MG63 (cell line): ENCODE measurements around the gene ZNF827. TPM values are rescaled to one million over a fixed set of nuclear protein-coding genes. Genes with fewer than 3 reads are reported as not detected.

ENCODE experiments used
- DNase-seq: peaks from one replicate; pipeline ENCODE4 v3.0.0-alpha.2; 2020
- H3K27me3 ChIP-seq: fragments of 250-450 bp; sonication (Bioruptor Pico); 2 replicates; pipeline ENCODE4 v1.5.1; 2020; ENCODE audit warnings: mild to moderate bottlenecking, moderate library complexity
- H3K36me3 ChIP-seq: fragments of 250-450 bp; sonication (Bioruptor Pico); 2 replicates; pipeline ENCODE4 v1.5.1; 2020; ENCODE audit warnings: mild to moderate bottlenecking, moderate library complexity
- H3K4me3 ChIP-seq: fragments of 250-450 bp; sonication (Bioruptor Pico); 2 replicates; pipeline ENCODE4 v1.5.1; 2020; ENCODE audit warnings: mild to moderate bottlenecking, moderate library complexity
- H3K9me3 ChIP-seq: fragments of 250-450 bp; sonication (Bioruptor Pico); 2 replicates; pipeline ENCODE4 v1.5.1; 2020; ENCODE audit warnings: mild to moderate bottlenecking, moderate library complexity
- total RNA-seq: library from RNA; depleted of rRNA; stranded (reverse); fragments of >200 nt; shearing (Covaris generic); gene quantifications from 2 replicates; pipeline ENCODE4 v1.2.3, GENCODE V29; 2014; ENCODE audit warnings: low replicate concordance

ZNF827 gene
- total RNA-seq, 1 experiment from 2014 or later, result 0.86 TPM

DNA sequence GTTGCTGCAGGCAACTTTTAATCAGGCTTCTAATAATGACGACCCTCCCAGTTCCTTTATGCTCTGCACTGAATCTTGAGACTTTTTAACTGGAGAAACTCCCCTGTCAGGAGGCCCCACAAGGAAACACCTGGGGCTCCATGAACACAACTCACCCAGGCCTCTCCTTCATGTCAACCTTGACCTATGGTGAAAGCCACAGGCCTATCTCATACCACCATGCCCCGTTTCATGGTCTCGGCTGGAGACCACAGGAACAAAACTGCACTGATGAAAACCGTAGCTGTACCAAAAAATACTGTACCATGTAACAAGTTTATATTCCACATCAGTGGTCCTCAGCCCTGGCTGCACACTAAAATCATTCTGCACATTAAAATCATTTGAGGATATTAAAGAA, 57.0 kb downstream of the ZNF827 start:
- no peaks in the 10 kb centered on the region for H3K36me3 ChIP-seq

DNA sequence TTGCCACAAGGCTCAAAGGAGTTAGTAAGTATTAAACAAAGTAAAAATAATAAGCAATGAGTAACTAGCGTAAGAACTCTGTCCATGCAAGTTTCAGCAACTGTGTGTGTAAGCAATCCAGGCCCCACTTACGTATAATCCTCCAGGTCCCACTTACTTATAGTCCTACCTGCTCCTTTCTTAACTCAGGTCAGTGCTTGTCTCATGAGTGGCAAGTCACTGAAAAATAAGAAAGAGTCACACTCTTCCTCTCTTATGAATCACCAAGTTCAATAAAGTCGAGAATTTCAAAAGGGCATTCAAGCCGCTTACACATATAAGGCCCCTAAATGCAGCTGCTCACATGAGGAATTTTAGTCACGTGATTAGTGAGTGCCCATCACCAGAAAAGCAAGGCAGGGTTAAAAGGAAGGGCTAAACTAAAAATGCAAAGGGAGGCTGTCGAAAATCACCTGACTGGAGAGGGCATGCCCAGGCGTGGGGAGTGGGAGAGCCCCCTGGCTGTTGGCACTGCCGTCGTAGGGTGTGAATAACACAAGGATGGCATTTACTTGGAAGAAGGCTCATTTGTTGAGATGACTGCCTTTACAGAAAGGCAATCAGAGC, 58.2 kb downstream of the ZNF827 start:
- H3K9me3 ChIP-seq, result no peaks in the 10 kb centered on the region
- H3K4me3 ChIP-seq, result no peak overlapping the region
- DNase-seq, result no peak
- no peaks in the 10 kb centered on the region for H3K27me3 ChIP-seq
- H3K36me3 ChIP-seq, result no peaks in the 10 kb centered on the region

More for the DNA sequence above, 57.0 kb downstream of the ZNF827 start:
- H3K27me3 ChIP-seq, result no peaks in the 10 kb centered on the region
- no peak overlapping the region for H3K4me3 ChIP-seq
- DNase-seq, result no peak
- H3K9me3 ChIP-seq, result no peaks in the 10 kb centered on the region

DNA sequence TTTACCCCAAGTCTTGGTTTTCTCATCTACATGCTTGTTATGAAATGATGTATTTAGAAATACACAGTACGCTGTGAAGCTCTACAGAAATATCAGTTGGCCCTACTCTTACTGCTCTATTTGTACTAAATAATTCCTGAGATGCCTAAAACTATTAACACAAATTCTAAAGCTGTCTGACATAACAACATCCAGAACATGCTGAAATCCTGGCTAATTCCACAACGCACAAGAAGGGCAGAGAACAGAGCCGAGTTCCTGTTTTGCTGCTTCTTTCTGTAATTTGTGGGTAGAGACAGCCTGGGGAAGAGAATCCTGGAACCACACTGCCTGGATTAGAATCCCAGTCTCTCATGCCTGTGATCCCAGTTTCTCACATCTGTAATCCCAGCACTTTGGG, 59.0 kb downstream of the ZNF827 start:
- Histone ChIP-seq H3K9me3 (no peaks in the 10 kb centered on the region), H3K36me3 (no peaks in the 10 kb centered on the region), H3K27me3 (no peaks in the 10 kb centered on the region), H3K4me3 (no peak overlapping the region)
- DNase-seq, result no peak

DNA sequence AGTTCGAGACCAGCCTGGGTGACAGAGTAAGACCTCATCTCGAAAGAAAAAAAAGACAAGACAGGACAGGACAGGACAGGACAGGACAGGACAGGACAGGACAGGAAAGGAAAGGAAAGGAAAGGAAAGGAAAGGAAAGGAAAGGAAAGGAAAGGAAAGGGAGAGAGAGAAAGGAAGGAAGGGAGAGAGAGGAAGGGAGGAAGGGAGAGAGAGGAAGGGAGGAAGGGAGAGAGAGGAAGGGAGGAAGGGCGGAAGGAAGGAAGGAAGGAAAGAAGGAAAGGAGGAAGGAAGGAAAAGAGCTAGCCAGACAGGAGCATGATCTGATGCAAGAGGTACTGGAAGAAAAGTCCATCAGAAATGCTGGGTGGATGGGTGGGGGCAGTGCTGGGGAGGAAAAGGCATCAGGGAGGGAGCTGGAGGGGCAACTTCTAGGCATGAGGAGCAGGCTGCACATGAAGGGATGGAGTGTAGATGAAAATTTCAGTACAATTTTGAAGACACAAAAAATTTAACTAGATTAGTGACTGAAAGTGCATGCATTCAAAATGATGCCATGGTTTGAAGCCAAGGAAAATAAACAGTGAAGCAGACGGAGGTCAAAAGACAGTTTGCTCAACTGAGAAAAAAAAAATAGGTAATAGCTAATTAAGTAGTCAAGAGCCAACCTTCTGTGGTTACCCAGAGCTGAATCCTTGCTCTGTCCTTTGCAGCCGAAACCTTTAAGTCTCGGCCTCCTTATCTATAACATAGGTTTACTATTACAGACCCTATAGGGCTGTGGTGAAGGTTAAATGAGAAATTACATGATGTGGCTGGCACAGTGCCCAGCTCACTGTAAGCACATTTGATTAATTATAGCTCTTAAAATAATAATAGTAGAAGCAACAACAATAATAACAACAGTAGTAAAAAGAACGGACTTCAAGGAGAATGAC, 59.9 kb downstream of the ZNF827 start:
- Histone ChIP-seq H3K9me3 (no peaks in the 10 kb centered on the region), H3K27me3 (no peaks in the 10 kb centered on the region), H3K4me3 (no peak overlapping the region), H3K36me3 (no peaks in the 10 kb centered on the region)
- no peak for DNase-seq

DNA sequence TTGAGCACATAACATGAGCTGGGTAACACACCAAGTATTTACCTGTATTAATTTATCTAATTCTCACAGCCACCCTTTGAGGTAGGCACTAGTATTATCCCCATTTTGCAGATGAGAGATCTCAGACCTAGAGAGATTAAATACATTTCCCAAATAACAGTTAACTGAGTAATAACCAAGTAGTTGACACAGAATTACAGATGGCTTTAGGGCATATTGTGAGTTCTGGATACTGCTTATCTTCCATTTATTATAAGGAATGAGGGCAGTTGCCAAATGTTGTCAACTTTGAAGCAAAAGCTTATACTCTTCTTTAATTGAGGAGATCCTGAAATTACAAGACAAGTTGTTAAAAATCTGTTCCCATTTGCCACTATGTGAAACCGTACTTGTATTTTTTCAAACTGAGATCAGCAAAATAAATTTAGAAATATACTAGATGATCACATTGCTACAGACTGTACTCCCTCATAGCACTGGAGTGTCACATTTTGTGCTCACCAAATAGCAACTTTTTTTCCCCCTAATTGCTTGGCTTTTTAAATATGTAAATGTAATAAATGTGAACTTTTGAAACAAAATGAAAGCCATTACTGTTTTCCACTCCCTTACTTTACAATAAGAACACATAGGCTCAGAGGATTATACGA, 62.0 kb downstream of the ZNF827 start:
- no peak for DNase-seq
- Histone ChIP-seq H3K27me3 (no peaks in the 10 kb centered on the region), H3K4me3 (no peak overlapping the region)

DNA sequence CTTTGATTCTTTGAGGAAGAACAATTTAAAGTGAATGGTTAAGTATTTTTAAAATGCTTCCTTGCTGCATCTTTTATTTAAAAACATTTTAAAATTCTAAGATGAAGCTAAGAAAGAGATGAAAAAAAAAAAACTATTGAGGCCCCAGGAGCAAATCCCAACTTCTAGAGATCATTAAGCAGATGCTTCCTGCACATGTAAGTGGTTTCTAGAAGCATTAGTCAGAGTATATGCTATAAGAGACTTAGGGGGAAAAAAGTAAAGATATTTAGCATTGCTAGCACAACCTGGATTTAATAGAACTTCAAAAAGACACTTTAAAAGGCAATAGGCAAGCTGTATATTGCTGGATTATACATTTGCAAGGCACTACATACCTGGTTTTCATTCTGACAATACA, 64.7 kb downstream of the ZNF827 start:
- H3K9me3 ChIP-seq, result no peaks in the 10 kb centered on the region
- H3K27me3 ChIP-seq, result no peaks in the 10 kb centered on the region
- no peak overlapping the region for H3K4me3 ChIP-seq
- DNase-seq, result no peak
- no peaks in the 10 kb centered on the region for H3K36me3 ChIP-seq

More for the DNA sequence above, 62.0 kb downstream of the ZNF827 start:
- H3K9me3 ChIP-seq, result no peaks in the 10 kb centered on the region
- no peaks in the 10 kb centered on the region for H3K36me3 ChIP-seq

DNA sequence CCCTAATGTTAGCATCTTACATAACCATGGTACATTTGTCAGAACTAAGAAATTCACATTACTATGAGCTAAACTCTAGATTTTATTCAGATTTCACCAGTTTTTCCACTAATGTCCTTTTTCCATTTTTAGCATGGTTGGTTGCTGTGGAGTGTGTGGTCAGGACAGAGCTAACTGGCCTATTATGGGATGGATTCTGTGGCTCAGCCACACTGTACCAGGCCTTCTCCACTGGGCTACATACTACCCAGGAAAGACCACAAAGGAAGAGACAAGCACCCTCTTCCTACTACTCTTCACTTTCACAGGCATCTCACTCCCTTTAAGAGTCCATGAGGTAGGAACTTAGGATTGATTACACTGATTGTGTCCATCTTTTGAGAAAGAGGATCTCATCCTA, 67.4 kb downstream of the ZNF827 start:
- Histone ChIP-seq H3K4me3 (no peak overlapping the region), H3K27me3 (no peaks in the 10 kb centered on the region), H3K36me3 (no peaks in the 10 kb centered on the region), H3K9me3 (no peaks in the 10 kb centered on the region)
- DNase-seq, result no peak

DNA sequence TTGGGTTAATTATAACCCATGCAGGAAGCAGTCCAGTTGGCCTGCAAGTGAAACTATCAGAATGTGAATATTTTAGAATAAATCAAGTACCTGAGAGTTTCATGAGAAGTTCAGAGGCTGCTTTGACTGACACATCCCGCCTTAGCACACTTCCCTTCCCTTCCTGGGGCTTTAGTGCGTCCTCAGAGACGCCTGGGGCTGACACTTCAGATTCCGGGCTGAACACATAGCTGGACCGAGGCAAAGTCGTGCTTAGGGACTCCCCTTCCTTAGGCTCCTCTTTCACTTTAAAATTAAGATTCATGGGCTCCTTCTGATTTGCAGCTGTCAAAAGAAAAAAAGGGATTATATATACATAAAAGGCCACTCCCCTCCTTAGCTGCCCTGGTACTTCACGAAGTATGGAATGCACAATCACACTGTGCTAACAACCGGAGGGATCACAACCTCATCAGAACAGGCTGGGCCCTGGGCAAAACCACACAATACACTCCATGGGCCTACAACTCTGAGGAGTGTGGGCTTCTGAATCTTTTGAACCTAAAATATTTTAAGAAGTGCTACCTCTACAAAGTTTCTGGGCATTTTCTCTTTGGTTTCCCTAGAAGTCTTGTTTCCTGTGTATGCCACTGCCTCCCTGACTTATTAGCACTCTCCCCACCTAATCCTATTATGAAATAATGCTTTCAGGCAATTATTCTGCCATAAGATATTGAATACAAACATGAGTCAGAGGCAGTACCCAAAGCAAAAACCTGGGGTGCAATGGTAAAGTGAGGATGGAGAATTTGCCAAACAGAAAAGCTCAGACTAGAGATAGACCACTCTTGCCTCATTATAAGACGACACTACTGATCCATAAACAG, 68.2 kb downstream of the ZNF827 start:
- Histone ChIP-seq H3K36me3 (no peaks in the 10 kb centered on the region), H3K4me3 (no peak overlapping the region), H3K27me3 (no peaks in the 10 kb centered on the region), H3K9me3 (no peaks in the 10 kb centered on the region)
- DNase-seq, result no peak

DNA sequence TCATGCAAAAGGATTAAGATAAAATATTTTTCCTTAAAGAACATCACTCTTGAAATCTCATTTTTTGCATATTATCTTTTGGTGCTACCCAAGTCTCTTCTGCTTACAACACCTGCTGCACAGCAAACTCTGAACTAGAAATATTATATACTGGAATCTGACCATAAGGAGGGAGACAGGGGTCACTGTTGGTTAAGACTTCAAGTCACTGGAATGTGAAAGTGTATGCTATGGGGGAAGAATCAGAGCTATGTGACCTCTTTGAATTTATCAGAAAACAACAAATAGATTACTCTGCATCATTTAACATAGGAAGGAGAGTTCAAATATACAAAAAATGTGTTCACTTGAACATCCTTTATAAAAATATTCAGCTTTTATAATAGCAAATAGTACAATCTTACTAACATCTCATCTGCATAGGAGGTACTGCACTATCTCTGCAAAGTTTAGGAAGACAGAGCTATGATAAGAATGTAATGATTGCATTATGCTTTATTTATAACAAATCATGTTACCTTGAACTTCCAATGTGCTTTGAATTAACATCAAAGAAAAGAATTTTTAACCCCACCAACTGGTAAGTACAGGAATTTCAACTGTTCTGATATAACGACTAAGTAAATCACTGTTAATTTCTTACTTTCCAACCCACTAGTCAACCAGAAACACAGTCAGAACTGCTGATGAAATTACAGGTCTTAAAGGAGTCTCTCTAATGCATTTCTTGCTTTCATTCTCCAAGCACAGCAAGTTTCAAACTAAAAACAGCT, 69.8 kb downstream of the ZNF827 start:
- no peak overlapping the region for H3K4me3 ChIP-seq
- no peak for DNase-seq

DNA sequence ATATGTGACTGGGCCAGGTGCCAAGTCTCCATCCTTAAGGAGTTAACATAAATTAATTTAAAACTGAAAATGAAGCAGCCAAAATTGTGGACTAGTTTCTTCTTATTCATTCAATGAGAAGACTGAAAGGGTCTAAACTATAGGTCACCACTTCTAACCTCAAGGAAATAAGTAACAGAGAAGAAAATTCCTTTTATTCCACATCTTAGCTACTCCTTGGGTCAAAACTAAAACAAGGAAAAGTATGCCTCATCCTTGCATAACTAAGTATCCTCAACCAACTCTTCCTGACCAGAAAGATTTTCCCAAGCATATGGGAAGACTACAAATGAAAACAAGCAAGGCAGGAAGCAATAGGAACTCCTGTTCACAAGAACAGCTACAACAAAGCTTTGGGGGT, 71.2 kb downstream of the ZNF827 start:
- H3K27me3 ChIP-seq, result no peaks in the 10 kb centered on the region
- no peaks in the 10 kb centered on the region for H3K9me3 ChIP-seq
- no peaks in the 10 kb centered on the region for H3K36me3 ChIP-seq
- H3K4me3 ChIP-seq, result no peak overlapping the region
- DNase-seq, result no peak

More for the DNA sequence above, 69.8 kb downstream of the ZNF827 start:
- H3K9me3 ChIP-seq, result no peaks in the 10 kb centered on the region
- no peaks in the 10 kb centered on the region for H3K36me3 ChIP-seq
- no peaks in the 10 kb centered on the region for H3K27me3 ChIP-seq

DNA sequence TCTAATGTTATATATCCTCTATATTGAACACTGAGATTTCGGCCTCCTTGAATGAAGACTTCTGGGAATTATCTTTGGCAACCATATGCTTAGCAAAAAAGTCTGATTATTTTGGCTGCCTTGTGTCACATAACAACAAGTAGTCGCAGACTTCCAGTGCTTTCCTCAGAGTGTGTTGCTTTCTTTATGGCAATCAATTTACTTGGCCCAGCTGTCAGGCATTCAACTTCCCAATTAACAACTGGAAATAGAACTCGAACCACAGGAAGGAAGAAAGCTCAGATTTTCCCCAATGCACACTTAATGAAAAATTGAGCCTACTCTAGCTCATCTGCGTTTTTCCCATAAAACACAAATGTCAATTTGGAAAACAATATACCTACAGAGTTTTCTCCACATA, 71.6 kb downstream of the ZNF827 start:
- Histone ChIP-seq H3K9me3 (no peaks in the 10 kb centered on the region), H3K27me3 (no peaks in the 10 kb centered on the region), H3K4me3 (no peak overlapping the region), H3K36me3 (no peaks in the 10 kb centered on the region)
- DNase-seq, result no peak

DNA sequence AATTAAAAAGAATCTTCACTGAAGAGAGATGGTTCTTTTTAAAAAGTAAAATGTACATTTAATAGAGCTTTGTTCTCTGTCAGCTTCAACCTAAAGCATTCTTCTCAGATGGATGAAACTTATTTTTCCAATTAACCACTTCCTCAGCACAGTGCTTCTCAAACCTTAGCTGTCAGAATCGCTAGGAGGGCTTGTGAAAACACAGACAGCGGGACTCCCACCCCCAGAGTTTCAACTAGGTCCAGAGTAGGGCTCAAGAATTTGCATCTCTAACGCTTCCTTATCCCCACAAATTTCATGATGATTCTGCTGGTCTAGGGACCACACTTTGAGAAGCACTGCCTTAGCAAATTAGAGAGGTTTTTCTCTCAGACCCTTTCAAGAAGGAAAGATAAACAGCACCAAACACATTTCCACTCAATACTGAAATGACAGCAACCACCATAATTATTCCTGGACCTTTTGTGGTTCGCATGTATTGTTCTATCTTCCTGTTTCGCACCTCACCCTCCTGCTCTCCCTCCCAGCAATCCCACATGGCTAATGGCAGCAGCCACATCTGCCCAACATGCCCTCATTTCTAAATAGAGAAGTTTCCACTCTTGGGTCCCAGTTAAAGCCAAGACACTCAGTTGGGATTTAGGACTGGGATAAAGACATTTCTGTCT, 73.2 kb downstream of the ZNF827 start:
- no peak for DNase-seq
- no peaks in the 10 kb centered on the region for H3K9me3 ChIP-seq
- H3K4me3 ChIP-seq, result no peak overlapping the region
- H3K36me3 ChIP-seq, result no peaks in the 10 kb centered on the region
- H3K27me3 ChIP-seq, result no peaks in the 10 kb centered on the region

DNA sequence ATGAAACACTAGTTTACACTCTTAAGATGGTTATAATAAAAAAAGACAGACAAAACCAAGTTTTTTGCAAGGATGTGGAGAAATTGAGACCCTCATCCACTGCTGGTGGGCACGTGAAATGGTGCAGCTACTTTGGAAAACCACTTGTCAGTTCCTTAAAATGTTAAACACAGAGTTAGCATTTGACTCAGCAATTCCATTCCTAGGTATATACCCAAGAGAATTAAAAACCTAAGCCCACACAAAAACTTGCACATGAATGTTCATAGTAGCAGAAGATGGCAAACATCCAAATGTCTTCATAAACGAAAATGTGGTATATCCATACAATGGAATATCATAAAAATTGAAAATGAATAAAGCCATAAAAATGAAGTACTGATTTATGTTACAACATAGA, 75.4 kb downstream of the ZNF827 start:
- no peaks in the 10 kb centered on the region for H3K27me3 ChIP-seq
- no peak overlapping the region for H3K4me3 ChIP-seq
- H3K9me3 ChIP-seq, result no peaks in the 10 kb centered on the region
- DNase-seq, result no peak
- no peaks in the 10 kb centered on the region for H3K36me3 ChIP-seq

DNA sequence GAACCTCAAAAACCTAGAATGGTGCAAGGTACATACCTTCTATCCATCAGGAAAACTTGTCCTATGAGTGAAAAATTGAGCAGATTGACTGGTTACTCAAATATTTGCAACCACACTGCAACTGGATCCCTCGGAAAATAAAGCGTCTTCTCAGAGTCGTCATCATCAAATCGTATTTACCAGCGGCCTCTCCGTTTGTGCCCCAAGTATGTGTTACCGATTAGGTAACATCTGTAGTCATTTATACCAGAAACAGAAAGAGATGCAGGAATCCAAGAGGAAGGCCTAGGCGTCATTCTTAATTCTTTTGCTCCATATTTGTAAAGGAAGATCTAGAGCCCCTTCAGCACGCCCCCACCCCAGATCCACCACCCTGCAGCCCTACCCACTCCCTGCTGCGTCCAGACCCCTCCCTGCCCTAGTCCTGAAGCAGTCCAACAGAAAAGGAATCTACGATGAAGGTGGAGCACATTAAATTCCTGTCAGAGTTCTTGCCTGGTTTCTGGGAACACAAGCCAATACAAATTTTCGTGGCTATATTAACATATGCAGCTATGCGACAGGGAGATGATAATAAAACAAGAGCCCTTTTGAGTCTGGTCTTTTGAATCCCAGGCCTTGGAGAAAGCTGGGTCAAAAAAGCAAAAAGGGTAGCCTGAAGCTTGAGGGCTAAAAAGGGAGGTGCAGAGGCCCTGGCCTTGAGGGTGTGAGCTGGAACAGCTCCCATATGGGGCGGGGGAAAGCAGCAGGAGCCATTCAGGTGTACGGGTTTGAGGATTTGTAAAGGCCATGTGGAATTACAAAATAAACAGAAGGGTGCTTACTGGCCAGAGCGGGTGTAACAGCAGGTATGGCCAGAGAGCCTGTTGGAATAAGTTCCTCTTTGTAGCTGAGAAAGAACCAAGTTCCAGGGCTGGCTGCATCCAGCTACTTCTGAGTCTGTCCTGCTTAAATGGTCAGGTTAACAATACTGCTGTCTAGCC, 77.0 kb downstream of the ZNF827 start:
- Histone ChIP-seq H3K9me3 (no peaks in the 10 kb centered on the region), H3K4me3 (no peak overlapping the region), H3K36me3 (no peaks in the 10 kb centered on the region), H3K27me3 (no peaks in the 10 kb centered on the region)
- no peak for DNase-seq

DNA sequence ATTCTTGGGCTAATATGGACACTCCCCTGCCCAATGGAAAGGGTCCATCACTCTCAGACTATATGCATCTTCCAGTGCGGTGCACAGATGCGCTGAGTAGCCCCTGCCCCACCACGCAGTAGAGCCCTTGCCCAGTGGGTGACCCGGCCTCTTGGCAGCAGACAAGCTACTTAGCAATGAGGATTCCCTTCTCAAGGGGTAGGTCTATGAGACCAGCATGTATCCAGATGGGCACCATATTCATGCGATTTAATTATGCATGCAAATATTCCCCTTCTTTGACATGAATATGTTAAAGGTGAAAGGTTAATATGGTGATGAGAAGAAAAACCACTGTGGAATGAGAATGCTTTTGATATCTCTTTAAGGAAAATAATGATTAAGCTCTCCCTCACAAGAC, 77.7 kb downstream of the ZNF827 start:
- H3K27me3 ChIP-seq, result no peaks in the 10 kb centered on the region
- no peak overlapping the region for H3K4me3 ChIP-seq
- no peak for DNase-seq
- H3K9me3 ChIP-seq, result no peaks in the 10 kb centered on the region
- H3K36me3 ChIP-seq, result no peaks in the 10 kb centered on the region
